Measurements from ENCODE around the gene S1PR4. TPM values are rescaled to one million over a fixed set of nuclear protein-coding genes. Genes with fewer than 3 reads are reported as not detected.

Gene S1PR4
- total and polyA plus RNA-seq, 8 donors = 1.2 to 20.8 (median 2.2) TPM

GRCh38 chr19:3193256-3194105 is 14.9 kb downstream of the S1PR4 start:
- no peaks in the 10 kb centered on the region for H3K27me3 ChIP-seq
- peaks cover 0 to 24% of the 10 kb centered on the region in 2 donors for H3K4me1 ChIP-seq
- DNase-seq (peak in 1 of 4 donors; percentile 78), ATAC-seq (no peak)
- H3K9me3 ChIP-seq = no peaks in the 10 kb centered on the region
- intact Hi-C loops (cut with DNase I) = no loop called here
- peaks cover 0 to 81% of the 10 kb centered on the region in 2 donors for H3K36me3 ChIP-seq
- no peak for TF ChIP-seq CTCF (IDR thresholded peaks at IDR 0.05)
- no peak overlapping the region for H3K27ac ChIP-seq
- H3K4me3 ChIP-seq = no peak overlapping the region

GRCh38 chr19:3194106-3195087 is 15.8 kb downstream of the S1PR4 start:
- peaks cover 0 to 81% of the 10 kb centered on the region in 2 donors for H3K36me3 ChIP-seq
- ATAC-seq = no peak
- no peak overlapping the region for H3K27ac ChIP-seq
- TF ChIP-seq CTCF (IDR thresholded peaks at IDR 0.05) = no peak
- no peak for DNase-seq
- H3K4me3 ChIP-seq = no peak overlapping the region
- H3K9me3 ChIP-seq = no peaks in the 10 kb centered on the region
- no peaks in the 10 kb centered on the region for H3K27me3 ChIP-seq
- intact Hi-C loops (cut with DNase I) = no loop called here
- H3K4me1 ChIP-seq = peaks cover 0 to 15% of the 10 kb centered on the region in 2 donors

GRCh38 chr19:3196064-3196932 is 17.7 kb downstream of the S1PR4 start:
- ATAC-seq (no peak), DNase-seq (peak in 1 of 4 donors; percentile 64)
- Histone ChIP-seq H3K27me3 (no peaks in the 10 kb centered on the region), H3K36me3 (peaks cover 0 to 90% of the 10 kb centered on the region in 2 donors), H3K27ac (no peak overlapping the region), H3K4me1 (peaks cover 0 to 7% of the 10 kb centered on the region in 2 donors), H3K9me3 (no peaks in the 10 kb centered on the region), H3K4me3 (no peak overlapping the region)
- intact Hi-C loops (cut with DNase I) = no loop called here
- TF ChIP-seq CTCF (IDR thresholded peaks at IDR 0.05) = no peak

GRCh38 chr19:3196933-3197205 is 18.3 kb downstream of the S1PR4 start:
- H3K27me3 ChIP-seq = no peaks in the 10 kb centered on the region
- DNase-seq (no peak), ATAC-seq (no peak)
- no peak for TF ChIP-seq CTCF (IDR thresholded peaks at IDR 0.05)
- no peaks in the 10 kb centered on the region for H3K9me3 ChIP-seq
- peaks cover 0 to 7% of the 10 kb centered on the region in 2 donors for H3K4me1 ChIP-seq
- H3K4me3 ChIP-seq = no peak overlapping the region
- intact Hi-C loops (cut with DNase I) = no loop called here
- H3K36me3 ChIP-seq = peaks cover 0 to 96% of the 10 kb centered on the region in 2 donors
- H3K27ac ChIP-seq = no peak overlapping the region

Measured in left lung (tissue), 10 donors.